Right lobe of liver (tissue), 6 donors: ENCODE data around the gene MRPL19. TPM values are rescaled to one million over a fixed set of nuclear protein-coding genes. Genes with fewer than 3 reads are reported as not detected.

Experiments
- ATAC-seq, 4 donors: fragments of 200-7000 bp; cut with Tn5 transposase; one replicate each; pipeline ENCODE4 v1.9.1; 2020; ENCODE audit warnings: mild to moderate bottlenecking in 4 of 4, moderate library complexity in 4 of 4
- DNase-seq, 3 donors: peaks; one replicate each; pipeline ENCODE4 v3.0.0-alpha.2; 2020
- H3K27ac ChIP-seq, 3 donors: fragments of 200-600 bp; one replicate each; pipeline ENCODE4 v1.8.0; 2022
- H3K27me3 ChIP-seq, 2 donors: fragments of 200-600 bp; one replicate each; pipeline ENCODE4 v1.8.0; 2022
- H3K36me3 ChIP-seq, 4 donors: fragments of 200-600 bp; sonication (generic) in 1 of 4; one replicate each; pipeline versions ENCODE4 v1.5.1 to v1.8.0; 2017 to 2022; ENCODE audit warnings: control low read depth in 1 of 4
- H3K4me1 ChIP-seq, 4 donors: fragments of 200-600 bp; sonication (generic) in 1 of 4; one replicate each; pipeline versions ENCODE4 v1.5.1 to v1.8.0; 2017 to 2022; ENCODE audit warnings: control low read depth in 1 of 4
- H3K4me3 ChIP-seq, 3 donors: fragments of 200-600 bp; one replicate each; pipeline ENCODE4 v1.8.0; 2022
- H3K9me3 ChIP-seq, 4 donors: fragments of 200-600 bp; sonication (generic) in 1 of 4; one replicate each; pipeline versions ENCODE4 v1.5.1 to v1.8.0; 2017 to 2022; ENCODE audit warnings: control low read depth in 1 of 4
- CTCF ChIP-seq, 4 donors: fragments of 200-600 bp in 3 of 4; fragments of 450-650 bp in 1 of 4; IDR thresholded peaks; one replicate each; pipeline versions ENCODE4 v1.5.1 to v1.8.0; 2016 to 2022; ENCODE audit warnings: antibody characterized with exemption in 4 of 4, mild to moderate bottlenecking in 2 of 4
- POLR2A ChIP-seq: fragments of 450-650 bp; IDR thresholded peaks from one replicate; pipeline ENCODE4 v1.6.1; 2017; ENCODE audit warnings: antibody characterized with exemption, mild to moderate bottlenecking
- WGBS: methylation state at CpG from one replicate; pipeline ENCODE4 v1.1.6; 2018; ENCODE audit warnings: low coverage, low lambda C conversion rate; ENCODE audit not compliant: insufficient coverage; ENCODE audit errors: missing lambda C conversion rate; 5-methylcytosine and 5-hydroxymethylcytosine counted together
- intact Hi-C, 2 donors: fragments of 100-400 bp; cut with DNase I; formaldehyde crosslinking; loops; one replicate each; pipeline versions ENCODE4 v1.11.2 to v1.14.1; 2022
- total RNA-seq, 6 experiments: library from RNA; depleted of rRNA in 2 of 6; stranded (reverse); fragments of >200 nt in 2 of 6; fragmentation: NEBNext Ultra II Directional in 3 of 6; extraction: Animal tissue kit (Norgen Biotek cat#: 25700) in 3 of 6; gene quantifications; one replicate each; pipeline versions ENCODE4 v1.1.0 to v1.2.4, GENCODE V29; 2016 to 2023
- donor health status: DM: no; HTN: yes; CAD: no.
- donor health status: DM: no; HTN: no; CAD: no.
- donor health status: DM: no; HTN: no; CAD: no.
- donor health status: DM: no; HTN: yes; CAD: no.
- donor health status: DM: no; HTN: yes; CAD: no.

MRPL19 gene
- total RNA-seq, 6 experiments from 2014 or later: 41.4 to 50.2 (median 44.0) TPM

GRCh38 chr2:75688196-75688595 is 41.6 kb downstream of the MRPL19 start:
- H3K36me3 ChIP-seq: peaks cover 0 to 80% (median 30%) of the 10 kb centered on the region in 4 donors
- intact Hi-C loops: no loop called here
- ATAC-seq (no peak), DNase-seq (no peak)
- 100% methylated on average over 1 of the region's 1 CpG for WGBS
- H3K4me1 ChIP-seq: no peaks in the 10 kb centered on the region
- TF ChIP-seq CTCF (IDR thresholded peaks at IDR 0.05): no peak
- no peak for TF ChIP-seq POLR2A
- no peak overlapping the region for H3K4me3 ChIP-seq
- no peaks in the 10 kb centered on the region for H3K9me3 ChIP-seq
- no peak overlapping the region for H3K27ac ChIP-seq
- no peaks in the 10 kb centered on the region for H3K27me3 ChIP-seq

GRCh38 chr2:75698918-75699317 is 52.3 kb downstream of the MRPL19 start:
- 100% methylated on average over 2 of the region's 2 CpGs for WGBS
- Histone ChIP-seq H3K9me3 (no peaks in the 10 kb centered on the region), H3K4me3 (no peak overlapping the region), H3K27me3 (no peaks in the 10 kb centered on the region), H3K36me3 (peaks cover 0 to 68% (median 28%) of the 10 kb centered on the region in 4 donors), H3K27ac (no peak overlapping the region), H3K4me1 (no peaks in the 10 kb centered on the region)
- ATAC-seq: no peak
- no peak for TF ChIP-seq CTCF (IDR thresholded peaks at IDR 0.05)
- no peak for TF ChIP-seq POLR2A
- intact Hi-C loops: no loop called here
- DNase-seq: no peak

GRCh38 chr2:75702593-75702992 is 56.0 kb downstream of the MRPL19 start:
- peaks cover 0 to 5% (median under 1%) of the 10 kb centered on the region in 4 donors for H3K4me1 ChIP-seq
- intact Hi-C loops: no loop called here
- no peaks in the 10 kb centered on the region for H3K9me3 ChIP-seq
- 96% methylated on average over 4 of the region's 4 CpGs for WGBS
- no peak for TF ChIP-seq POLR2A
- no peak for TF ChIP-seq CTCF (IDR thresholded peaks at IDR 0.05)
- no peaks in the 10 kb centered on the region for H3K27me3 ChIP-seq
- H3K4me3 ChIP-seq: no peak overlapping the region
- DNase-seq: no peak
- ATAC-seq: no peak
- H3K36me3 ChIP-seq: peaks cover 0 to 73% (median 31%) of the 10 kb centered on the region in 4 donors
- H3K27ac ChIP-seq: no peak overlapping the region

- intact Hi-C loops: no loop called here
- peaks cover 0 to 66% (median 30%) of the 10 kb centered on the region in 4 donors for H3K36me3 ChIP-seq
- H3K4me1 ChIP-seq: peaks cover 0 to 12% (median 2%) of the 10 kb centered on the region in 4 donors
- no peak for DNase-seq
- no peak overlapping the region for H3K4me3 ChIP-seq
- 90% methylated on average over 4 of the region's 4 CpGs for WGBS
- H3K27ac ChIP-seq: no peak overlapping the region
- TF ChIP-seq POLR2A: no peak
- no peak for TF ChIP-seq CTCF (IDR thresholded peaks at IDR 0.05)
- H3K9me3 ChIP-seq: no peaks in the 10 kb centered on the region
- no peaks in the 10 kb centered on the region for H3K27me3 ChIP-seq
- no peak for ATAC-seq
These were observed 57.2 kb downstream of the MRPL19 start for GRCh38 chr2:75703589-75704287.
